SH-SY5Y (cell line): Measurements from ENCODE around the gene SYK.

Experiments used
- GATA2 ChIP-seq: IDR thresholded peaks from 2 replicates; pipeline ENCODE4 v1.6.1; 2011; ENCODE audit warnings: mild to moderate bottlenecking, low read depth, low read length
- GATA3 ChIP-seq: IDR thresholded peaks from 2 replicates; pipeline ENCODE4 v1.6.1; 2011; ENCODE audit warnings: low read depth, mild to moderate bottlenecking, low read length, moderate library complexity

DNA sequence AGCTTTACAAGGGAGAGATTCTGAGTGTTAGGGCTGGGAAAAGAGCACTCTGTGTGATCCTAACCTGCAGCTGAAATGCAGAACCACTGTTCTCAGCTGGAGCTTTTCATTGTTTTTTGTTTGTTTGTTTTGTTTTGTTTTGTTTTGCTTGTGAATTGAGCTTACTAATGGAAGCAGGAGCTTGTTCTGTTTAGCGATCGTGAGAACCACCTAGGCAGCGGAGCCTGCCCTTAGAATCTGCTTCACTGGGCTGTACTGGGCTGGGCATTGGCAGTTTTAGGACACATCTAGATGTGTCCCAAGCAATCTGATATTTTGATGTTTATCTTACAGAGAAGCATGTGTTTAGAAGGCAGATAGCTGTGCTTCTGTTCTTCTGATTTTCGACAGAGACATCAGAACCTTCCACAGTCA lies 14.3 kb downstream of the SYK start:
- TF ChIP-seq GATA3, result no peak
- TF ChIP-seq GATA2, result no peak
